ENCODE measurements around the gene EXOC3.

EXOC3 gene

GRCh38 chr5:428754-429452, 14.1 kb upstream of the EXOC3 start:
- no peak for DNase-seq (ENCODE audit: low read depth, low spot score)
- POLR2A ChIA-PET, result interaction anchor here (0.7 to 0.9 kb wide), 2 partner anchors 149 to 158 kb away, joined by 3 to 4 read pairs; partner anchors contain the start of gene PDCD6
- CTCF ChIA-PET, result interaction anchor here (1.2 to 8.6 kb wide), 6 partner anchors 8 to 111 kb away, joined by 3 to 97 read pairs (median 8); no protein-coding TSS in a partner anchor
- no peak for TF ChIP-seq CTCF (IDR thresholded peaks at IDR 0.05; ENCODE audit: insufficient read depth, low read length, missing control alignments)
- H3K4me3 ChIP-seq (ENCODE audit: low read depth, low read length), result no peak overlapping the region

GRCh38 chr5:429453-430188, 13.4 kb upstream of the EXOC3 start:
- ChIA-PET POLR2A (interaction anchor here (0.7 to 0.9 kb wide), 2 partner anchors 149 to 158 kb away, joined by 3 to 4 read pairs; partner anchors contain the start of gene PDCD6), CTCF (interaction anchor here (1.1 to 8.6 kb wide), 7 partner anchors 11 to 112 kb away, joined by 3 to 97 read pairs (median 6); partner anchors contain the start of gene AHRR)
- TF ChIP-seq CTCF (IDR thresholded peaks at IDR 0.05; ENCODE audit: insufficient read depth, low read length, missing control alignments), result no peak
- no peak overlapping the region for H3K4me3 ChIP-seq (ENCODE audit: low read depth, low read length)
- DNase-seq (ENCODE audit: low read depth, low spot score), result no peak

- ChIA-PET POLR2A (no interaction called here), CTCF (interaction anchor here (0.6 to 8.6 kb wide), 17 partner anchors 10 to 239 kb away, joined by 3 to 97 read pairs (median 5); partner anchors contain the start of genes AHRR and LRRC14B)
Measured at GRCh38 chr5:430214-430925, 12.6 kb upstream of the EXOC3 start.

GRCh38 chr5:431001-431710, 11.8 kb upstream of the EXOC3 start:
- no peak for DNase-seq (ENCODE audit: low read depth, low spot score)
- ChIA-PET POLR2A (no interaction called here), CTCF (interaction anchor here (0.6 to 8.6 kb wide), 23 partner anchors 9 to 243 kb away, joined by 3 to 97 read pairs (median 4); partner anchors contain the start of genes AHRR and LRRC14B)

More at GRCh38 chr5:430214-430925, 12.6 kb upstream of the EXOC3 start:
- DNase-seq (ENCODE audit: low read depth, low spot score), result no peak
- no peak for TF ChIP-seq CTCF (IDR thresholded peaks at IDR 0.05; ENCODE audit: insufficient read depth, low read length, missing control alignments)
- H3K4me3 ChIP-seq (ENCODE audit: low read depth, low read length), result no peak overlapping the region

GRCh38 chr5:431711-432050, 11.3 kb upstream of the EXOC3 start:
- no peak overlapping the region for H3K4me3 ChIP-seq (ENCODE audit: low read depth, low read length)
- TF ChIP-seq CTCF (IDR thresholded peaks at IDR 0.05; ENCODE audit: insufficient read depth, low read length, missing control alignments), result no peak
- ChIA-PET CTCF (interaction anchor here (0.6 to 8.6 kb wide), 23 partner anchors 9 to 243 kb away, joined by 3 to 97 read pairs (median 4); partner anchors contain the start of genes AHRR and LRRC14B), POLR2A (no interaction called here)
- no peak for DNase-seq (ENCODE audit: low read depth, low spot score)

More at GRCh38 chr5:431001-431710, 11.8 kb upstream of the EXOC3 start:
- TF ChIP-seq CTCF (IDR thresholded peaks at IDR 0.05; ENCODE audit: insufficient read depth, low read length, missing control alignments), result peak; percentile 91
- H3K4me3 ChIP-seq (ENCODE audit: low read depth, low read length), result no peak overlapping the region

Measured in AG04449 (cell line).